Upper lobe of left lung (tissue), 6 donors: ENCODE data around the gene RAD9B. TPM values are rescaled to one million over a fixed set of nuclear protein-coding genes. Genes with fewer than 3 reads are reported as not detected.
"Not testable (repeated sequence)": the region's sequence is repeated elsewhere in the genome, so short reads cannot be mapped to it uniquely, and the experiment has no call there.

Source experiments
- ATAC-seq, 2 donors: fragments of 200-7000 bp; cut with Tn5 transposase; one replicate each; pipeline ENCODE4 v1.9.1; 2022; ENCODE audit warnings: mild to moderate bottlenecking in 2 of 2, moderate library complexity in 2 of 2; ENCODE audit not compliant: low FRiP score in 2 of 2
- DNase-seq, 2 donors: peaks; one replicate each; pipeline ENCODE4 v3.0.0-alpha.2; 2019 to 2020
- H3K27ac ChIP-seq, 4 donors: fragments of 200-600 bp; sonication (generic); one replicate each; pipeline ENCODE4 v1.5.1; 2016 to 2019
- H3K27me3 ChIP-seq, 4 donors: fragments of 200-600 bp; sonication (generic); one replicate each; pipeline ENCODE4 v1.5.1; 2017 to 2019
- H3K36me3 ChIP-seq, 4 donors: fragments of 200-600 bp; sonication (generic); one replicate each; pipeline ENCODE4 v1.5.1; 2016 to 2019
- H3K4me1 ChIP-seq, 4 donors: fragments of 200-600 bp; sonication (generic); one replicate each; pipeline ENCODE4 v1.5.1; 2018 to 2019
- H3K4me3 ChIP-seq, 4 donors: fragments of 200-600 bp; sonication (generic); one replicate each; pipeline ENCODE4 v1.5.1; 2017 to 2019; ENCODE audit warnings: mild to moderate bottlenecking in 2 of 4, moderate library complexity in 1 of 4
- H3K9me3 ChIP-seq, 4 donors: fragments of 200-600 bp; sonication (generic); one replicate each; pipeline ENCODE4 v1.5.1; 2018 to 2019
- EP300 ChIP-seq, 4 donors: sonication (generic); formaldehyde crosslinking; IDR thresholded peaks; one replicate each; pipeline ENCODE4 v1.5.1; 2017; ENCODE audit warnings: antibody characterized with exemption in 4 of 4, control low read depth in 2 of 4
- POLR2A ChIP-seq, 4 donors: fragments of 450-650 bp; IDR thresholded peaks; one replicate each; pipeline ENCODE4 v1.5.1; 2016 to 2017; ENCODE audit warnings: antibody characterized with exemption in 4 of 4, mild to moderate bottlenecking in 2 of 4
- POLR2AphosphoS5 ChIP-seq, 2 donors: sonication (generic); formaldehyde crosslinking; IDR thresholded peaks; one replicate each; pipeline ENCODE4 v1.5.1; 2017; ENCODE audit warnings: antibody characterized with exemption in 2 of 2
- WGBS, 2 donors: methylation state at CpG; one replicate each; pipeline ENCODE4 v1.1.5; 2017 to 2018; 5-methylcytosine and 5-hydroxymethylcytosine counted together
- total RNA-seq, 6 donors: library from RNA; depleted of rRNA in 4 of 6; stranded (reverse); fragments of >200 nt in 4 of 6; gene quantifications; one replicate each; pipeline versions ENCODE4 v1.1.0 to v1.2.1, GENCODE V29; 2016 to 2021
- TF ChIP-seq, protein P1 (sequence below), 6 experiments: fragments of 450-650 bp in 4 of 6; fragments of 200-600 bp in 2 of 6; sonication (generic) in 2 of 6; IDR thresholded peaks; one replicate each; pipeline ENCODE4 v1.5.1; 2016 to 2019; ENCODE audit warnings: antibody characterized with exemption in 6 of 6
- donor health status: DM: no; HTN: no; CAD: no; lungs with moderate emphysema.
- donor health status: DM: no; HTN: yes; CAD: no; lungs with severe emphysema.

The RAD9B gene
- total RNA-seq, 6 donors from 2014 or later: 0.15 to 2.1 (median 0.94) TPM; not detected in 1

DNA sequence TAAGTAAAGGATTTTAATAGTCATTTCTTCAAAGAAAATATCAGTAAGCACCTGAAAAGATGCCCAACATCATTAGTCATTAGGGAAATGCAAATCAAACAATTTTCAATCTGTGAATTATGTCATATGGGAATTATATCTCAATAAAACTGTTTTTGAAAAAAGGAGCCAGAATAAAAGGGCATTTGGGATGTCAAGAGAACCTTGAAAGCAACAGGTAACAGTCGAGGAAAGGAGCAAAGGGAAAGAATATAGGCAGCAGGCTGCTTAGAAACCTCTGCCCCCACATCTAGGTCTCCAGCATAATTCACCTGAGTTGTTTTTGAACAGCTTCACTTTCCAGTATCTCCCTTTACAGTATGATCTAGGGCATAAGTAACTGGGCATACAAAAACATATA is 12.2 kb downstream of the RAD9B start:
- Histone ChIP-seq H3K36me3 (no peaks in the 10 kb centered on the region), H3K27ac (no peak overlapping the region), H3K4me3 (no peak overlapping the region), H3K9me3 (no peaks in the 10 kb centered on the region), H3K27me3 (no peaks in the 10 kb centered on the region), H3K4me1 (peaks cover 0 to 4% (median 2%) of the 10 kb centered on the region in 4 donors)
- DNase-seq: no peak
- no peak for ATAC-seq
- WGBS, 2 donors: 63 to 90% methylated on average over 1 of the region's 1 CpG
- TF ChIP-seq EP300 (IDR thresholded peaks at IDR 0.05) (no peak), POLR2A (IDR thresholded peaks at IDR 0.05) (no peak), POLR2AphosphoS5 (IDR thresholded peaks at IDR 0.05) (no peak)
- TF ChIP-seq, protein P1, sequence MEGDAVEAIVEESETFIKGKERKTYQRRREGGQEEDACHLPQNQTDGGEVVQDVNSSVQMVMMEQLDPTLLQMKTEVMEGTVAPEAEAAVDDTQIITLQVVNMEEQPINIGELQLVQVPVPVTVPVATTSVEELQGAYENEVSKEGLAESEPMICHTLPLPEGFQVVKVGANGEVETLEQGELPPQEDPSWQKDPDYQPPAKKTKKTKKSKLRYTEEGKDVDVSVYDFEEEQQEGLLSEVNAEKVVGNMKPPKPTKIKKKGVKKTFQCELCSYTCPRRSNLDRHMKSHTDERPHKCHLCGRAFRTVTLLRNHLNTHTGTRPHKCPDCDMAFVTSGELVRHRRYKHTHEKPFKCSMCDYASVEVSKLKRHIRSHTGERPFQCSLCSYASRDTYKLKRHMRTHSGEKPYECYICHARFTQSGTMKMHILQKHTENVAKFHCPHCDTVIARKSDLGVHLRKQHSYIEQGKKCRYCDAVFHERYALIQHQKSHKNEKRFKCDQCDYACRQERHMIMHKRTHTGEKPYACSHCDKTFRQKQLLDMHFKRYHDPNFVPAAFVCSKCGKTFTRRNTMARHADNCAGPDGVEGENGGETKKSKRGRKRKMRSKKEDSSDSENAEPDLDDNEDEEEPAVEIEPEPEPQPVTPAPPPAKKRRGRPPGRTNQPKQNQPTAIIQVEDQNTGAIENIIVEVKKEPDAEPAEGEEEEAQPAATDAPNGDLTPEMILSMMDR (IDR thresholded peaks at IDR 0.05): no peak

- H3K4me1 ChIP-seq: peaks cover 0 to 4% (median 2%) of the 10 kb centered on the region in 4 donors
- no peak overlapping the region for H3K27ac ChIP-seq
- WGBS, 2 donors: 88 to 91% methylated on average over 3 of the region's 3 CpGs
- no peaks in the 10 kb centered on the region for H3K36me3 ChIP-seq
- ATAC-seq (no peak), DNase-seq (no peak)
- H3K9me3 ChIP-seq: no peaks in the 10 kb centered on the region
- no peaks in the 10 kb centered on the region for H3K27me3 ChIP-seq
- TF ChIP-seq EP300 (IDR thresholded peaks at IDR 0.05) (no peak), POLR2A (IDR thresholded peaks at IDR 0.05) (no peak), POLR2AphosphoS5 (IDR thresholded peaks at IDR 0.05) (no peak)
- TF ChIP-seq, protein P1 (IDR thresholded peaks at IDR 0.05): no peak
- H3K4me3 ChIP-seq: no peak overlapping the region
Observed at GRCh38 chr12:110516995-110517394, 14.9 kb downstream of the RAD9B start.

- not testable (repeated sequence) for H3K27me3 ChIP-seq, H3K9me3 ChIP-seq, DNase-seq, ATAC-seq, H3K36me3 ChIP-seq, H3K4me1 ChIP-seq, H3K27ac ChIP-seq, H3K4me3 ChIP-seq
- WGBS, 2 donors: 96 to 99% methylated on average over 8 of the region's 8 CpGs
Observed at GRCh38 chr12:110518014-110518413, 15.9 kb downstream of the RAD9B start.

DNA sequence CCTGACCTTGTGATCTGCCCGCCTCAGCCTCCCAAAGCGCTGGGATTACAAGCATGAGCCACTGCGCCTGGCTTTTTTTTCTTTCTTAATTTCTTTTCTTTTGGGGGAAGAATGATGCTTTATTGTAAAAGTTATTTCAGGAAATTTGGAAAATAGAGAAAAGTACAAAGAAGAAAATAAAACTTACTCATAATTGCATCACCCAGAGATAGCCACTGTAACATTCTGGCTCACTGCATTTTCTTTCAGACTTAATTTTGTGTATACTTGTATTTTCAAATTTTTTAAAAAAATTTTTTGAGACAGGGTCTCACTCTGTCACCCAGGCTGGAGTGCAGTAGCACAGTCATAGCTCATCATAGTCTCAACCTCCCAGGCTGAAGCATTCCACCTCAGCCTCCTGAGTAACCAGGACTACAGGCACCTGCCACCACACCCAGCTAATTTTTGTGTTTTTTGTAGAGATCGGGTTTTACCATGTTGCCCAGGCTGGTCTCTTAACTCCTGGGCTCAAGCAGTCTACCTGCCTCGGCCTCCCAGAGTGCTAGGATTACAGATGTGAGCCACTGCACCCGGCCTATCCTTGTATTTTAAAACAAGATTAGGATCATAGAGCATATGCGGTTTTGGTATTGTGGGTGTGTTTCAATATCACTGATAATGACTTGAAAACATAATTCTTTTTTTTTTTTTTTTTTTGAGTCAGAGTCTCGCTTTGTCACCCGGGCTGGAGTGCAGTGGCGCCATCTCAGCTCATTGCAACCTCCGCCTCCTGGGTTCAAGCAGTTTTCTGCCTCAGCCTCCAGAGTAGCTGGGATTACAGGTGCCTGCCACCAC is 19.0 kb downstream of the RAD9B start:
- 92 to 97% methylated on average over 11 of the region's 11 CpGs for WGBS, 2 donors
- not testable (repeated sequence) for H3K4me3 ChIP-seq, H3K36me3 ChIP-seq, H3K27ac ChIP-seq, H3K4me1 ChIP-seq, ATAC-seq, H3K27me3 ChIP-seq, DNase-seq, H3K9me3 ChIP-seq

- WGBS, 2 donors: 92 to 97% methylated on average over 6 of the region's 6 CpGs
- TF ChIP-seq EP300 (IDR thresholded peaks at IDR 0.05) (no peak), POLR2AphosphoS5 (IDR thresholded peaks at IDR 0.05) (no peak), POLR2A (IDR thresholded peaks at IDR 0.05) (no peak)
- TF ChIP-seq, protein P1 (IDR thresholded peaks at IDR 0.05): no peak
Observed at GRCh38 chr12:110528277-110528839, 26.2 kb downstream of the RAD9B start.

More at GRCh38 chr12:110528277-110528839, 26.2 kb downstream of the RAD9B start:
- H3K27ac ChIP-seq: no peak overlapping the region
- H3K36me3 ChIP-seq: peaks cover 0 to 6% (median 0%) of the 10 kb centered on the region in 4 donors
- H3K4me3 ChIP-seq: no peak overlapping the region
- ATAC-seq: no peak
- no peaks in the 10 kb centered on the region for H3K27me3 ChIP-seq
- no peak for DNase-seq
- peaks cover 0 to 2% (median 0%) of the 10 kb centered on the region in 4 donors for H3K4me1 ChIP-seq
- H3K9me3 ChIP-seq: no peaks in the 10 kb centered on the region
